GM12878 (cell line): ENCODE results near the gene UBAP1L.

Experiments used
- EZH2 ChIP-seq: IDR thresholded peaks from 2 replicates; pipeline ENCODE4 v1.6.1; 2012; ENCODE audit warnings: low read depth, mild to moderate bottlenecking, control low read depth, inconsistent platforms, low read length, borderline replicate concordance; ENCODE audit not compliant: control insufficient read depth
- HDAC6 ChIP-seq: fragments of 200-600 bp; sonication (generic); IDR thresholded peaks from one replicate; pipeline ENCODE4 v1.8.0; 2017; ENCODE audit warnings: antibody characterized with exemption; ENCODE audit not compliant: unreplicated experiment
- NR2F1 ChIP-seq: fragments of 450-650 bp; conservative IDR thresholded peaks from 2 replicates; pipeline ENCODE4 v1.6.1; 2017; ENCODE audit warnings: mild to moderate bottlenecking
- POLR2AphosphoS5 ChIP-seq: IDR thresholded peaks from 2 replicates; pipeline ENCODE4 v1.6.1; 2011; ENCODE audit warnings: mild to moderate bottlenecking, low read length, inconsistent platforms
- RAD21 ChIP-seq: IDR thresholded peaks from 2 replicates; pipeline ENCODE4 v1.6.1; 2011; ENCODE audit warnings: mild to moderate bottlenecking, low read depth, low read length, moderate library complexity; ENCODE audit not compliant: insufficient read depth
- REST ChIP-seq: IDR thresholded peaks from 2 replicates; pipeline ENCODE4 v1.6.1; 2012; ENCODE audit warnings: mild to moderate bottlenecking, low read depth, low read length
- SMC3 ChIP-seq: IDR thresholded peaks from 2 replicates; pipeline ENCODE4 v1.6.1; 2011; ENCODE audit warnings: low read length, improper control_type of control experiment, borderline replicate concordance
- SUZ12 ChIP-seq: fragments of 200-600 bp; sonication (generic); IDR thresholded peaks from one replicate; pipeline ENCODE4 v1.6.1; 2018; ENCODE audit warnings: antibody characterized with exemption, mild to moderate bottlenecking; ENCODE audit not compliant: unreplicated experiment
- ZBTB33 ChIP-seq: fragments of 450-650 bp; IDR thresholded peaks from 2 replicates; pipeline ENCODE4 v1.6.1; 2017; ENCODE audit warnings: mild to moderate bottlenecking
- TF ChIP-seq, protein P1 (sequence below): fragments of 450-650 bp; formaldehyde crosslinking; IDR thresholded peaks from 2 replicates; pipeline ENCODE4 v1.4.0; 2022; ENCODE audit warnings: mild to moderate bottlenecking, moderate library complexity
- TF ChIP-seq, protein P2 (sequence below), 3 experiments: IDR thresholded peaks in 2 of 3; conservative IDR thresholded peaks in 1 of 3; 2 replicates each; pipeline ENCODE4 v1.5.1; 2011; ENCODE audit warnings: low read depth in 3 of 3, low read length in 3 of 3, mild to moderate bottlenecking in 3 of 3, control low read depth in 2 of 3, moderate library complexity in 2 of 3, inconsistent platforms in 1 of 3, mixed read lengths in 1 of 3; ENCODE audit not compliant: control insufficient read depth in 2 of 3, insufficient read depth in 1 of 3; ENCODE audit errors: extremely low read depth in 1 of 3

- TF ChIP-seq ZBTB33 (no peak), SMC3 (no peak), REST (no peak), NR2F1 (no peak), EZH2 (no peak), HDAC6 (no peak), POLR2AphosphoS5 (no peak), RAD21 (no peak), SUZ12 (no peak)
- TF ChIP-seq, protein P1, sequence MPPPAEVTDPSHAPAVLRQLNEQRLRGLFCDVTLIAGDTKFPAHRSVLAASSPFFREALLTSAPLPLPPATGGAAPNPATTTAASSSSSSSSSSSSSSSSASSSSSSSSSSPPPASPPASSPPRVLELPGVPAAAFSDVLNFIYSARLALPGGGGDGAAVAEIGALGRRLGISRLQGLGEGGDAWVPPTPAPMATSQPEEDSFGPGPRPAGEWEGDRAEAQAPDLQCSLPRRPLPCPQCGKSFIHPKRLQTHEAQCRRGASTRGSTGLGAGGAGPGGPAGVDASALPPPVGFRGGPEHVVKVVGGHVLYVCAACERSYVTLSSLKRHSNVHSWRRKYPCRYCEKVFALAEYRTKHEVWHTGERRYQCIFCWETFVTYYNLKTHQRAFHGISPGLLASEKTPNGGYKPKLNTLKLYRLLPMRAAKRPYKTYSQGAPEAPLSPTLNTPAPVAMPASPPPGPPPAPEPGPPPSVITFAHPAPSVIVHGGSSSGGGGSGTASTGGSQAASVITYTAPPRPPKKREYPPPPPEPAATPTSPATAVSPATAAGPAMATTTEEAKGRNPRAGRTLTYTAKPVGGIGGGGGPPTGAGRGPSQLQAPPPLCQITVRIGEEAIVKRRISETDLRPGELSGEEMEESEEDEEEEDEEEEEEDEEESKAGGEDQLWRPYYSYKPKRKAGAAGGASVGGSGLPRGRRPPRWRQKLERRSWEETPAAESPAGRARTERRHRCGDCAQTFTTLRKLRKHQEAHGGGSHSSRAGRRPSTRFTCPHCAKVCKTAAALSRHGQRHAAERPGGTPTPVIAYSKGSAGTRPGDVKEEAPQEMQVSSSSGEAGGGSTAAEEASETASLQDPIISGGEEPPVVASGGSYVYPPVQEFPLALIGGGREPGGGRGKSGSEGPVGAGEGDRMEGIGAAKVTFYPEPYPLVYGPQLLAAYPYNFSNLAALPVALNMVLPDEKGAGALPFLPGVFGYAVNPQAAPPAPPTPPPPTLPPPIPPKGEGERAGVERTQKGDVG (CRISPR knock-in tag) = no peak
- TF ChIP-seq, protein P2, sequence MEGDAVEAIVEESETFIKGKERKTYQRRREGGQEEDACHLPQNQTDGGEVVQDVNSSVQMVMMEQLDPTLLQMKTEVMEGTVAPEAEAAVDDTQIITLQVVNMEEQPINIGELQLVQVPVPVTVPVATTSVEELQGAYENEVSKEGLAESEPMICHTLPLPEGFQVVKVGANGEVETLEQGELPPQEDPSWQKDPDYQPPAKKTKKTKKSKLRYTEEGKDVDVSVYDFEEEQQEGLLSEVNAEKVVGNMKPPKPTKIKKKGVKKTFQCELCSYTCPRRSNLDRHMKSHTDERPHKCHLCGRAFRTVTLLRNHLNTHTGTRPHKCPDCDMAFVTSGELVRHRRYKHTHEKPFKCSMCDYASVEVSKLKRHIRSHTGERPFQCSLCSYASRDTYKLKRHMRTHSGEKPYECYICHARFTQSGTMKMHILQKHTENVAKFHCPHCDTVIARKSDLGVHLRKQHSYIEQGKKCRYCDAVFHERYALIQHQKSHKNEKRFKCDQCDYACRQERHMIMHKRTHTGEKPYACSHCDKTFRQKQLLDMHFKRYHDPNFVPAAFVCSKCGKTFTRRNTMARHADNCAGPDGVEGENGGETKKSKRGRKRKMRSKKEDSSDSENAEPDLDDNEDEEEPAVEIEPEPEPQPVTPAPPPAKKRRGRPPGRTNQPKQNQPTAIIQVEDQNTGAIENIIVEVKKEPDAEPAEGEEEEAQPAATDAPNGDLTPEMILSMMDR (IDR thresholded peaks at IDR 0.05 in 2 of 3, conservative IDR thresholded peaks at IDR 0.05 in 1 of 3; ENCODE audit: control insufficient read depth in 2 of 3, extremely low read depth in 1 of 3, insufficient read depth in 1 of 3, low read depth in 3 of 3, low read length in 3 of 3) = no peak
Measured at GRCh38 chr15:65147902-65148301, 32.9 kb upstream of the UBAP1L start.
